Adrenal gland (tissue), 12 donors: Measurements from ENCODE around the gene MGAT4D. TPM values are rescaled to one million over a fixed set of nuclear protein-coding genes. Genes with fewer than 3 reads are reported as not detected.
"Not testable (repeated sequence)": the region's sequence is repeated elsewhere in the genome, so short reads cannot be mapped to it uniquely, and the experiment has no call there.

Experiments
- DNase-seq, 7 donors: peaks; one replicate each; pipeline ENCODE4 v3.0.0-alpha.2; 2019 to 2020
- H3K27ac ChIP-seq, 5 donors: fragments of 200-600 bp; sonication (generic) in 4 of 5; 1 replicate in 3 of 5; 2 replicates in 2 of 5; pipeline versions ENCODE4 v1.5.1 to v1.8.0; 2016 to 2020; ENCODE audit warnings: mild to moderate bottlenecking in 1 of 5
- H3K27me3 ChIP-seq: fragments of 200-600 bp; 2 replicates; pipeline ENCODE4 v1.8.0; 2021
- H3K36me3 ChIP-seq, 2 donors: fragments of 200-600 bp; replicated peaks in 1 of 2; 1 replicate in 1 of 2; 2 replicates in 1 of 2; pipeline versions ENCODE4 v1.5.1 to v1.8.0; 2018 to 2022
- H3K4me1 ChIP-seq, 2 donors: fragments of 200-600 bp; replicated peaks in 1 of 2; 1 replicate in 1 of 2; 2 replicates in 1 of 2; pipeline versions ENCODE4 v1.5.1 to v1.8.0; 2018 to 2021
- H3K4me3 ChIP-seq, 4 donors: fragments of 200-600 bp; sonication (generic) in 3 of 4; one replicate each; pipeline ENCODE4 v1.5.1; 2016 to 2018
- H3K9me3 ChIP-seq, 3 donors: fragments of 200-600 bp; sonication (generic) in 1 of 3; replicated peaks in 1 of 3; 1 replicate in 2 of 3; 2 replicates in 1 of 3; pipeline versions ENCODE4 v1.5.1 to v1.8.0; 2016 to 2021
- CTCF ChIP-seq, 6 experiments: fragments of 450-650 bp in 4 of 6; fragments of 200-600 bp in 2 of 6; sonication (generic) in 1 of 6; IDR thresholded peaks; 1 replicate in 5 of 6; 2 replicates in 1 of 6; pipeline versions ENCODE4 v1.5.1 to v1.8.0; 2016 to 2021; ENCODE audit warnings: antibody characterized with exemption in 6 of 6, mild to moderate bottlenecking in 2 of 6, moderate library complexity in 1 of 6
- POLR2A ChIP-seq, 2 donors: fragments of 450-650 bp; IDR thresholded peaks; one replicate each; pipeline ENCODE4 v1.6.1; 2017; ENCODE audit warnings: antibody characterized with exemption in 2 of 2, mild to moderate bottlenecking in 2 of 2, moderate library complexity in 1 of 2
- WGBS, 4 donors: extraction: QIAGEN DNeasy Blood & Tissue Kit in 2 of 4; methylation state at CpG; one replicate each; pipeline versions ENCODE4 v1.1.5 to v1.1.7; 2013 to 2017; 5-methylcytosine and 5-hydroxymethylcytosine counted together
- intact Hi-C, 2 donors: fragments of 100-400 bp; cut with DNase I; formaldehyde crosslinking; loops; one replicate each; pipeline versions ENCODE4 v1.14.1 to v1.15.0; 2022 to 2023
- polyA plus RNA-seq, 3 donors: library from polyadenylated mRNA; stranded (reverse); fragments of 200-250 nt in 2 of 3; fragments of 350-450 nt in 1 of 3; fragmentation: Illumina TruSeq in 1 of 3; extraction: RNeasy Lipid Tissue Mini Kit (QIAGEN cat#74804) in 1 of 3; gene quantifications; one replicate each; pipeline ENCODE4 v1.2.3, GENCODE V29; 2013 to 2014
- total RNA-seq, 9 donors: library from RNA; depleted of rRNA in 4 of 9; stranded (reverse); fragments of >200 nt in 4 of 9; fragments of 120-200 nt in 1 of 9; fragmentation: NEBNext Ultra II Directional in 1 of 9; extraction: Animal tissue kit (Norgen Biotek cat#: 25700) in 1 of 9; gene quantifications; one replicate each; pipeline versions ENCODE4 v1.1.0 to v1.2.4, GENCODE V29; 2013 to 2023
- donor health status: healthy with polysubstance abuse.
- donor health status: Bipolar disorder and iron deficiency.
- donor health status: DM: yes; HTN: yes; CAD: no.
- donor health status: DM: no; HTN: no; CAD: no.
- donor health status: DM: no; HTN: no; CAD: no.
- donor health status: DM: yes; HTN: yes; CAD: no.

The MGAT4D gene
- total and polyA plus RNA-seq, 12 donors, result not detected

GRCh38 chr4:140427106-140427918 lies 70.8 kb downstream of the MGAT4D start, which contains the start of gene CLGN:
TSS of gene CLGN (minus strand) at chr4:140427648. CDS start at chr4:140413078, 14,570 bp downstream.
- no peaks in the 10 kb centered on the region for H3K9me3 ChIP-seq
- TF ChIP-seq CTCF (IDR thresholded peaks at IDR 0.05), result peak in 3 of 6 experiments; percentile 7 to 25 (median 21)
- no peak for TF ChIP-seq POLR2A (IDR thresholded peaks at IDR 0.05)
- peak; percentile 36 to 73 (median 52) for DNase-seq
- peak within 1 kb of the TSS in 1 of 5 donors; percentile 23 for H3K27ac ChIP-seq
- peak within 1 kb of the TSS in 3 of 4 donors; percentile 20 to 81 (median 30) for H3K4me3 ChIP-seq
- 0 to 1% (median 1%) methylated on average over 11 to 73 of the region's 73 CpGs for WGBS, 4 donors
- H3K4me1 ChIP-seq, result peaks cover 6 to 14% of the 10 kb centered on the region in 2 donors
- no peaks in the 10 kb centered on the region for H3K36me3 ChIP-seq
- intact Hi-C loops, result no loop called here
- peaks cover 7% of the 10 kb centered on the region for H3K27me3 ChIP-seq

GRCh38 chr4:140426610-140427105 lies 71.4 kb downstream of the MGAT4D start:
- H3K27ac ChIP-seq, result peak overlapping the region in 1 of 5 donors; percentile 23
- peaks cover 6 to 14% of the 10 kb centered on the region in 2 donors for H3K4me1 ChIP-seq
- peaks cover 7% of the 10 kb centered on the region for H3K27me3 ChIP-seq
- H3K4me3 ChIP-seq, result peak overlapping the region in 2 of 4 donors; percentile 30 to 81
- no peak for DNase-seq
- H3K36me3 ChIP-seq, result no peaks in the 10 kb centered on the region
- intact Hi-C loops, result no loop called here
- no peaks in the 10 kb centered on the region for H3K9me3 ChIP-seq
- 5 to 15% (median 9%) methylated on average over 19 to 23 of the region's 23 CpGs for WGBS, 4 donors
- TF ChIP-seq CTCF (IDR thresholded peaks at IDR 0.05), result no peak
- no peak for TF ChIP-seq POLR2A (IDR thresholded peaks at IDR 0.05)

GRCh38 chr4:140423106-140423505 lies 75.0 kb downstream of the MGAT4D start:
- Histone ChIP-seq H3K27me3 (peaks cover 7% of the 10 kb centered on the region), H3K4me1 (peaks cover 6 to 14% of the 10 kb centered on the region in 2 donors), H3K9me3 (no peaks in the 10 kb centered on the region), H3K4me3 (no peak overlapping the region), H3K36me3 (no peaks in the 10 kb centered on the region), H3K27ac (no peak overlapping the region)
- no peak for DNase-seq
- intact Hi-C loops, result no loop called here
- TF ChIP-seq POLR2A (IDR thresholded peaks at IDR 0.05) (no peak), CTCF (IDR thresholded peaks at IDR 0.05) (no peak)

GRCh38 chr4:140413130-140413969 lies 84.7 kb downstream of the MGAT4D start:
- H3K4me3 ChIP-seq, H3K27ac ChIP-seq, H3K4me1 ChIP-seq, intact Hi-C loops, H3K27me3 ChIP-seq, H3K9me3 ChIP-seq, DNase-seq, H3K36me3 ChIP-seq: not testable (repeated sequence)
- 88 to 91% (median 89%) methylated on average over 24 to 29 of the region's 32 CpGs for WGBS, 4 donors
